ENCODE results near the gene BEST1. TPM values are rescaled to one million over a fixed set of nuclear protein-coding genes. Genes with fewer than 3 reads are reported as not detected.
A peak's percentile ranks its signal among the peaks of the same experiment; 100 is the strongest.

The BEST1 gene
- total and polyA plus RNA-seq, 12 donors, result 0.39 to 4.9 (median 1.5) TPM

DNA sequence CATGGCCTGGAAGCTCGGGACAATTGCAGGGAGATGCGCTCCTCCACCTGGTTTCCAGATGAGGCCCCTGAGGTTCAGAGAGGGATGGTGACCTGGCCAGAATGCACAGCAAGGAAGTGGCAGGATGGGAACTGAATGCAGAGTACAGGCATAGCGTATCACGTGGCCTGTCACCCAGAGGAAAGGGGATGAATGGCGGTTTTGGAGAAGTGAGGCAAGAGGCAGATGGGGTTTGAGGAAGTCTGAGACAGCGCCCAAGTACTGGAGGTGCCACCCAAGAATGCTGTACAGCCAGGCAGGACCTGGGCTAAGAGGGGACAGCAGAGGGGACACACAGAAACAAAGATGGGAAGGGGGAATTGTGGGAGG lies 37.6 kb upstream of the BEST1 start:
- TF ChIP-seq, protein P1, sequence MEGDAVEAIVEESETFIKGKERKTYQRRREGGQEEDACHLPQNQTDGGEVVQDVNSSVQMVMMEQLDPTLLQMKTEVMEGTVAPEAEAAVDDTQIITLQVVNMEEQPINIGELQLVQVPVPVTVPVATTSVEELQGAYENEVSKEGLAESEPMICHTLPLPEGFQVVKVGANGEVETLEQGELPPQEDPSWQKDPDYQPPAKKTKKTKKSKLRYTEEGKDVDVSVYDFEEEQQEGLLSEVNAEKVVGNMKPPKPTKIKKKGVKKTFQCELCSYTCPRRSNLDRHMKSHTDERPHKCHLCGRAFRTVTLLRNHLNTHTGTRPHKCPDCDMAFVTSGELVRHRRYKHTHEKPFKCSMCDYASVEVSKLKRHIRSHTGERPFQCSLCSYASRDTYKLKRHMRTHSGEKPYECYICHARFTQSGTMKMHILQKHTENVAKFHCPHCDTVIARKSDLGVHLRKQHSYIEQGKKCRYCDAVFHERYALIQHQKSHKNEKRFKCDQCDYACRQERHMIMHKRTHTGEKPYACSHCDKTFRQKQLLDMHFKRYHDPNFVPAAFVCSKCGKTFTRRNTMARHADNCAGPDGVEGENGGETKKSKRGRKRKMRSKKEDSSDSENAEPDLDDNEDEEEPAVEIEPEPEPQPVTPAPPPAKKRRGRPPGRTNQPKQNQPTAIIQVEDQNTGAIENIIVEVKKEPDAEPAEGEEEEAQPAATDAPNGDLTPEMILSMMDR (IDR thresholded peaks at IDR 0.05), result no peak
- H3K4me3 ChIP-seq, result no peak overlapping the region
- no peaks in the 10 kb centered on the region for H3K9me3 ChIP-seq
- DNase-seq (peak in 1 of 2 donors; percentile 46), ATAC-seq (peak in 4 of 8 donors; percentile 14 to 29 (median 23))
- 90% methylated on average over 6 of the region's 6 CpGs for WGBS, 2 donors
- peak overlapping the region in 5 of 10 donors; percentile 35 to 65 (median 55) for H3K27ac ChIP-seq
- intact Hi-C loops (cut with DNase I), result no loop called here
- peaks cover 0 to 9% (median 0%) of the 10 kb centered on the region in 7 donors for H3K27me3 ChIP-seq
- peaks cover 10 to 70% (median 32%) of the 10 kb centered on the region in 9 donors for H3K4me1 ChIP-seq
- peaks cover 0 to 6% (median 0%) of the 10 kb centered on the region in 9 donors for H3K36me3 ChIP-seq

DNA sequence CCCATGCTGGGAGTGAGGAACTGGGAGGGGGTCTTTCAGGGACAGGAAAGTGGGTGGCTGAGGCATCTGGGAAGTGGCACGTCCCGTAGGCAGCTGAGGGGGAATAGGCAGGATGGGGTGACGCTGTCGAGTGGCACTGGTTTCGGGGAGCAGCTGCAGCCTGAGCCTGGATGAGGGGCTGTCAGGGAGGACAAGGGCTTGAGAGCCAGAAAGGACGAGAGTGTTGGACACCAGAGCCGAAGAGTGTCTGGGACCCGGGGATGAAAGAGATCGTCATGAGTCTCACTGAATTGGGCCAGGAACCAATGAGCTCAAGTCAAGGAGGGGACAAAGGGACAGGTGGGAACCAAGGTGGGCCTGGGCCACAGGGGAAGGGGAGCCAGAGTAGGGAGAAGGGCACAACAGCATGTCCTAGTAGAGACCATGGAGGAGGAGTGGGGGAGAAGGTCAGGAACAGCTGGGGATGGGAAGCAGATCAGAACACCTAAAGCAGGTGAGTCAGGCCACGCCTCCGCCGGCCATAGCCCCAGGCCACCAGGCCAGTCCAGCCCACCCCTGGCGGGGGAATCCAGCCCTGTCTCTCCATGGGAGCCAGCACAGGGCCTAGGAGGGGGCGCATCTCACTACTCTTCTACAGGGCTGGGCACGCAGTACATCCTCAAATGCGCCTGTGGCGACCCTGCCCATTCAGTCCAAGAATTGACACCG lies 37.0 kb upstream of the BEST1 start:
- no peak for ATAC-seq
- TF ChIP-seq, protein P1 (IDR thresholded peaks at IDR 0.05), result no peak
- peaks cover 0 to 9% (median 0%) of the 10 kb centered on the region in 7 donors for H3K27me3 ChIP-seq
- no peaks in the 10 kb centered on the region for H3K9me3 ChIP-seq
- peak overlapping the region in 4 of 10 donors; percentile 1 to 48 (median 10) for H3K27ac ChIP-seq
- H3K4me3 ChIP-seq, result no peak overlapping the region
- intact Hi-C loops (cut with DNase I), result no loop called here
- no peaks in the 10 kb centered on the region for H3K36me3 ChIP-seq
- H3K4me1 ChIP-seq, result peaks cover 10 to 73% (median 38%) of the 10 kb centered on the region in 9 donors
- DNase-seq, result peak in 1 of 2 donors; percentile 3
- 77 to 82% methylated on average over 18 of the region's 18 CpGs for WGBS, 2 donors

DNA sequence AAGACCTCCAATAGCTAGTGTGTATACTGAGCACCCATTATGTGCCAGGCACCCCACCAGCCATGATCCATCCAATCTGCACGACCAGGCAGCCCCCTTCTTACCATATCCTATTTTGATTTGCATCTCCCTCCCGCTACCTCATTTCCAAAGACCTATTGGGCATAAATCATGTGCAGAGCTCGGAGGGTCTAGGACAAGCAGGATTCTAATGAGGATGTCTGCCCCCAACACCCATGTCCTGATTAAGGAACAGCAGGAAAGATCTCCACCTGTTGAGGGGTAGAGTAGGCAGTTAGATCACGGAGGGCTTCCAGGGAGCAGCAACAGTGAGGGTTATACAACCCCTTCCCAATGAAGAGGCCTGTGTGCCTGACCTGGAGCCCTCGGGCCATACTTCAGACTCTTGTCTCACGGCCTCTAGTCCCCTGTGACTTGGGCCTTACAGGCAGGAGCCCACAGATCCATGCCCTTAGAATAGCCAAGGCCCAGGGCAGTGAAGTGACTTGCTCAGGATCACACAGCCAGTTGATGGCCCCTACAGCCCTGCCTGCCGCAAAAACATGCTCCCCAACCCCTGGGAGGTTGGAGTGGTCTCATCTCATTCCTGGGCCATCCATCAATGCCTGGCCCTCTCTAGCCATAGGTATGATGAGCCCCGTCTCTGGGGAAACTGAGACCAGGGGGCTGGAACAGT lies 36.3 kb upstream of the BEST1 start:
- TF ChIP-seq, protein P1 (IDR thresholded peaks at IDR 0.05), result no peak
- Histone ChIP-seq H3K27ac (peak overlapping the region in 2 of 10 donors; percentile 5 to 10), H3K36me3 (no peaks in the 10 kb centered on the region), H3K9me3 (no peaks in the 10 kb centered on the region), H3K4me1 (peaks cover 10 to 73% (median 44%) of the 10 kb centered on the region in 9 donors), H3K4me3 (no peak overlapping the region), H3K27me3 (peaks cover 0 to 13% (median 0%) of the 10 kb centered on the region in 7 donors)
- ATAC-seq (no peak), DNase-seq (peak in 1 of 2 donors; percentile 1)
- intact Hi-C loops (cut with DNase I), result no loop called here
- 87 to 89% methylated on average over 8 of the region's 8 CpGs for WGBS, 2 donors

DNA sequence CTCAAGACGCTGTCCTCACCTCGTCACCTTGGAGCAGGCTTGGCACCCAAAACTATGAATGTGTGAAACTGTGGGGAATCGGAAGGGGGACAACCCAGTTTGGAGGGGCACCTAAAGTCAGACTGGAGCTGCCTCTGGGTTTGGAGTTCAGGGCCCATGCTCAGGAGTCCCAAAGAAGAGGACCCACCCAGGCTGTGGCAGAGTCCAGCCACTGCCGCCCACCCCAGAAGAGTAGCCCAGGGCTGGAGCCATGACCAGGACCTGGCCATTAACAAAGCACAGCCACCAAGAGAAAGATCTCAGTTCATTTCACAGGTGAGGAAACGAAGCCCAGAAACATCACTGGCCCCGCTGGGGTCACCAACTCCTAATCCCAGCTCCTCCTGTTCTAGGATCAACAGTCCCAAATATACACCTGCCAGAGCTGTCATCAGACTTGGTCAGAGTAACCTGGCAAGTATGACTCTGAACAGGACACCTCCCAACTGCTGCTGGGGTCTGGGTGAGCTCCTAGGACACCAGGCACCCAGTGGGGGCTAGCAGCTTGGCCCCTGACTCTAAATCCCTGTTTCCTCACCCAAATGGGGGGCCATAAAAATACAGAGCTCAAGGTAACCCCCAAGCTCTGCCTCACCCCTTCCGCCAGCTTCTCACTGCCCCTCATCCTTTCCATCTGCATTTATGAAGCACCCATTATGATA lies 35.5 kb upstream of the BEST1 start:
- TF ChIP-seq, protein P1 (IDR thresholded peaks at IDR 0.05), result no peak
- peak overlapping the region in 3 of 10 donors; percentile 66 to 67 (median 66) for H3K4me3 ChIP-seq
- peaks cover 7 to 73% (median 45%) of the 10 kb centered on the region in 9 donors for H3K4me1 ChIP-seq
- WGBS, 2 donors, result 87 to 91% methylated on average over 7 of the region's 7 CpGs
- H3K36me3 ChIP-seq, result no peaks in the 10 kb centered on the region
- H3K9me3 ChIP-seq, result no peaks in the 10 kb centered on the region
- H3K27ac ChIP-seq, result peak overlapping the region in 2 of 10 donors; percentile 10 to 16
- DNase-seq, result peak in 1 of 2 donors; percentile 1
- ATAC-seq, result no peak
- peaks cover 0 to 13% (median 0%) of the 10 kb centered on the region in 7 donors for H3K27me3 ChIP-seq
- intact Hi-C loops (cut with DNase I), result no loop called here

Measured in heart right ventricle (tissue), 16 donors.